ENCODE results near the gene JAKMIP1.
"Not testable (repeated sequence)": the region's sequence is repeated elsewhere in the genome, so short reads cannot be mapped to it uniquely, and the experiment has no call there.

The JAKMIP1 gene

DNA sequence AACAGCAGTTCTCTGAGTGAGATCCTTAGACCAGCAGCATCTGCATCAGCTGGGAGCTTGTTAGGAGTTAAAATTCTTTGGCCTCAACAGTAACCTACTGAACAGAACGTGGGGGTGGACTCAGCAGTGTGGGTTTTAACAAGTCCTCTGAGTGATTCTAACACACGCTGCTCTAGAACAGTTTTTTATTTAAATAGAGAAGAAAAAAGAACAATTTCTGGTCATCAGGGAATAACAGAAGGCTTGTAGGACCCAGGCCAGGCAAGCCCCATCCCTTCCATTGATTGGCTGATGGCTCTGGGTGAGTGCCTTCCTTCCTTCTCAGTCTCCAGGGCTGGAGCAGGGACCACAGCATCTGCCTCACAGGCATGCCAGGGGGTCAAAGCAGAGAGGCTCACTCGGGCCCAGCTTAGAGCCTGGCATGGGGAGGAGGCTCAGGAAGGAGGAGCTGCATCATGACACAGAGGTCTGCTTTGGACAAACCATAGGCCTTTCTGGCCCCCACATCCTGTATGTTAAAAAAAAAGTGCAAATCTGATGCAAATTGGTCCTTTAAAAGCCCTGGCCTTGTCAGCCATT lies 56.7 kb downstream of the JAKMIP1 start:
- no peak for DNase-seq (ENCODE audit: low read depth)

DNA sequence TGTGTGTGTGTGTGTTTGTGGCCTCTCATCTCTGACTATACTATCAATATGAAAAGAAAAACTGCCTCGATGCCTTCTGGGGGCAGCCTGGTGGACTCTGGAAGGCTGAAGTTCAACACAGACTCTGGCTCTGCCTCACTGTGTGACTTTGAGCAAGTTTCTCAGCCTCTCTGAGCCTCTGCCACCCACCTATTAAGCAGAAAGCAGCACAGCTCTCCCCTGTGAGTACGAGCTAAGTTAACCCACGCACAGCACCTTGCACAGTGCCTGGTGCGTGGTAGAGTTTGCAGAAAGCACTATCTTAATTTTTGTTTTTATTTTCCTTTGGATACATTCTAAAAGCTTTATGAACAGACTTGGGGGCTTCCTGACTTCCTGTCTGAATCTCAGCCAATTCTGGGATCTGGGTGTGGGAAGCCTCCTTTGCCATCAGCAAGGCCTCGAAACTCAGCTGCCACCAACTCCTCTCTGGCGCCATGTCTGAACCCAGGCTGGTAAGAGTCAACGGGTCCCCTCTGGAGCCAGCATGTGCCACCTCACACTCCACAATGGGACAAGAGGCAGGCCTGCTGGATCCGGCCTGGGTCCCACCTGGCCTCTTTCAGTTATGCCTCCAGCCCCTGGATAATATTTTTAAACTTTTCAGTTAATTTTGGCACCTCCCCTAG lies 57.3 kb downstream of the JAKMIP1 start:
- DNase-seq (ENCODE audit: low read depth) = no peak

DNA sequence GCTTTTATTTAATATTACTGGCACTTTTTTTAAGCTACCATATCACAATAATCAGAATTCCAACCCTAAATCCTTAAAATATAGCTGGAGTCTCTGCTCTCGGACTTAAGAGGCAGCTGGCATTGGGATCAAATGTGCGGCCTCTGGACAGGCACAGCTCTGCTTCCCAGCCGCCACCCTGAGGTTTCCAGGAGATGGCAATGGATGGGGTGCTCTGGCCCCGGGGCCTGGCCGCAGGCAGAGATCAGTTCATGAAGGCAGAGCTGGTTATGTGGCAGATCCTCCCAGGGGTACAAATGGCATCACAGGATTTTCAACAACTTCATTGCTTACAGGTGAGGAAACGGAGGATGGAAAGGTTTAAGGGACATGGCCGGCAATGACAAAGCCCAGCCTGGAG lies 57.8 kb downstream of the JAKMIP1 start:
- no peak for DNase-seq (ENCODE audit: low read depth)

DNA sequence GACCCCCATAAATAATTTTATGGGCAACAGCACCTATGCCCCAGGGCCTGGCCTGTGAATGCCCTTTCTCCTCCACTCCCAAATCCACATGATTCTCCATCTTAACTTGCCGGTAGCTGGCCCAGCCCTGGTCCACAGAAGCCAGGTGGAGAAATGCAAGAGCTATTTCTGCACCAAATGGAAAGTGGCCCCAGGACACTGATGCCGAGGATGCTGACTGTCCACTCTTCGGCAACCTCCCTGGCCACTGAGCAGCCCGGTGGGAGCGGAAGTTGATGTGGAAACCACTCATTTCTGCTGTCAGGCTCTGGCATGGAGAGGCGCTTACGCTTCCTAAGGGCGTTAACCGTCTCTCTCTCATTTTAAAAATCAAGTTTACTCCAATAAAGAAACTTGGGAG lies 58.8 kb downstream of the JAKMIP1 start:
- DNase-seq (ENCODE audit: low read depth) = no peak

DNA sequence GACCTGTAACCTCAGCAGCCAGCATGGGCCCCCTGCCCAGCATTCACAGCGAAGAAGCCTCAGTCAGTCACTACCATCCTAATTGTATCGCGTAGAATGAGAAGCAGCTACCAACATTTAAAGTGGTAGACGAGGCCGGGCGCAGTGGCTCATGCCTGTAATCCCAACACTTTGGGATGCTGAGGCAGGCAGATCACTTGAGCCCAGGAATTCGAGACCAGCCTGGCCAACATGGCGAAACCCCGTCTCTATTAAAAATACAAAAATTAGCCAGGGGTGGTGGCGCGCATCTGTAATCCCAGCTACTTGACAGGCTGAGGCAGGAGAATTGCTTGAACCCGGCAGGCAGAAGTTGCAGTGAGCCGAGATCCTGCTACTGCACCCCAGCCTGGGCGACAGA lies 59.3 kb downstream of the JAKMIP1 start:
- not testable (repeated sequence) for DNase-seq (ENCODE audit: low read depth)

DNA sequence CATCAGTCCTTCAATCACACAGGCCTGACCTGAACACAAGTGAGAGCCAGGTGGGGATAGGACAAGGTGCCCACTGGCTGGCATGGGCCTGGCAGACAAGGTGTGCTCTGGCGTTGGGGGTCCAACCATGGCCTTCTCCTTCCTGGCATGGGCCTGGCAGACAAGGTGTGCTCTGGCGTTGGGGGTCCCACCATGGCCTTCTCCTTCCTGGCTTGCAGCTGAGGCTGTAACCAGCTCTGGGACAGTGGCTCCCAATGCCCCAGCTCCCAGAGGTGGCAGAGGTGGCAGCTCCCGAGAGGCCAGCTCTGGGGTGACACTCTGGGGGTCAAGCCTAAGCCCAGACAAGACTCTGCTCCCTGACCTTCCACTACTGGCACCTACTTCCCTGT lies 62.6 kb downstream of the JAKMIP1 start:
- DNase-seq (ENCODE audit: low read depth) = no peak

DNA sequence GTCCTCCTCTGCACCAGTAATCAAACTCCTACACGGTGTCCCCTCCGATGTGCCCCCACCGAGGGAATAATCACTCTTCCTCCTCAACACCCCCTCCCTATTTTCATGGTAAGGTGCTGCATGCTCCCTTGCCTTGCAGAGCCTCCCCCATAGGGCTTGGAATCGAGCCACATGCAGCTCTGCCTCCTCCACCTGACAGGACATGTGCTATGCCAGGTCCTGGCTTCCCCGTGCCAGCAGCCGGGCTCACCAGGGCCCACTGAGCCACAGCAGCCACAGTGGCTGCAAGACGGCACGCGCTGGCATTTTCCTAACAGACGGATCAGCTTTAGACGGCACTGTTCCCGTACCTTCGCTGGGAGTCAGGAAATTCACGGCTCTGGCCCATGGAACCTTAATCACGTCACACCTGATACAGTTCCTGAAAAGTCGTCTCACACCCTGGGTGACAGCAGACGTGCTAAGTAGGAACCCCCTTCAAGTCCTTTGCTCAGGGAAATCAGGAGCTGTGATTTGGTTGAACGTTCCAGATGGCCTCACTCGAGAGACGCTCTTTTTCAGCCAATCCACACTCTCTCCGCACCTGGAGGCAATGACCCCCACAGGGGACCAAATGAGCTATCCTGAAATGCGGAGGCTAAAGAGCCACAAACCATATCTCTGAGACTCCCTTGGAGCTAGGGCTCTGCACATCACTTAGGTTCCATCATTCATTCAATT lies 63.2 kb downstream of the JAKMIP1 start:
- DNase-seq (ENCODE audit: low read depth) = no peak

DNA sequence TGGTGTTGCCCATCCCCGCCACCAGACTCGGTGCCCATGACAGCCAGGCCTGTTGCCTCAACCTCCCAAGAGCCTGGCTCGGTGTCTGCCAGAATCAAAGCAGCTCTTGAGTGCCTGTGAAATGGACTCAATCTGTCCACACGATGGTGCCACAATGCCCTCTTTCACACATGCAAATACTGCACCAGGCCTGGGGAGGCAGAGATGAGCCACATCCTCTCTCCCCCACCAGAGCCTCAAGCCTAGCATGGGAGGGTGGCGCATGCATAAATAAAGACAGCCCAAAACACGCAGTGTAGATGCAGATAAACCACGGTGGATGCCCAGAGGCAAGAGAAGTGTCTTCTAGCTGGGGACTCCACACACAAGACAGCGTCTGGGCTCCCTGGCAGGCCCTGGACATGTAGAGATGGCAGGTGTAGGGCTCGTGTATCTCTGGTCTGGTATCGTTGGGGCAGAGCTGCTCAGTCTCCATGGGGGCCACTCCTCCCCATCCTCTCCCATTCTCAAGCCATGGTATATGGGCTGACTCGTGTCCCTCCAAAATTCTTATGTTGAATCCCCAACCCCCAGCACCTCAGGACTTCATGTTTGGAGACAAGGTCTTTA lies 65.6 kb downstream of the JAKMIP1 start:
- DNase-seq (ENCODE audit: low read depth) = no peak

DNA sequence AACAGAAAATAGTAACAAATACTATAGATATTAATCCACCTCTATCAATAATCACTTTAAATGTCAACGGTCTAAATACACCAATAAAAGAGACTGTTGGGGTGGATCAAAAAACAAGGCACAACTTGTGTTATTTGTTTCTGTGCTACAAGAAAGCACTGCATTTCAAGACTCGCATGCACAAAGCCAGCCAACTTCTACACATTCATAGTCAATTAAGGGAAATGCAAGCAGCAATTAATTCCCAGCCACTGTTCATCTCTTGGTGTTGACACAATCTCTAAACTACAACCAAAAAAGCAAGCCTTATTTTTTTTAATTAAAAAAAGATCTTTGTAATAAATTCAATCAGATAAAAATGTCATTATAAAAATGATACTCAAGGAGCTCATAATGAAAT lies 67.6 kb downstream of the JAKMIP1 start:
- no peak for DNase-seq (ENCODE audit: low read depth)

DNA sequence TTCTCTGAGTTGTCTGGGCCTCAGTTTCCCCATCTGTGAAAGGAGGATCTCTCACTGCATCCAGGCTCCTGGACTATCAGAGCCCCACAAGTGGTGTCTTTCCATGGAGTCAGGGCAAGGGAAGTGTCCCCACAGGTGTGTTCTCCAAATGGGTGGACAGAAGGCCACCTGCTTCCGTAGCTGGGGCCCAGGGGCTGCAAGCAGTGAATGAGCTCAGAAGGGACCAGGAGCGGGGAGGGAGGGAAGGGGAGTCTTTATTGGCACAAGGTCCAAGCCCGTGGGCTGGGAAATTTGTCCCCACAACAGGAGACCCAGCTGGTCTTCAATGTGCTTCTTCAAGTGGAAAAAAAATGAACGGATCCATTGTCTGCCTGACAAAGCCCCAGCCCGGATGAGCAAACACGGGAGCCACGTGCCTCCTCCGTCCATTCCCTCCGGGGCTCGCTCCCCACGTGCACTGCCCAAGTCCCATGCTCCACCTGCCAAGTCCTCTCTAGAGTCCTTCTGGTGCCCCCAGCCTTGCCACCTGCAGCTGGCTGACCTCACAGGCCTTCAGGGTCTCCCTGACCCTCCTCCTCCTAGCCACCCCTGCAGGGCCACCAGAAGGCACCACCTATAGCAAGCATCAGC lies 72.0 kb downstream of the JAKMIP1 start:
- DNase-seq (ENCODE audit: low read depth) = no peak

DNA sequence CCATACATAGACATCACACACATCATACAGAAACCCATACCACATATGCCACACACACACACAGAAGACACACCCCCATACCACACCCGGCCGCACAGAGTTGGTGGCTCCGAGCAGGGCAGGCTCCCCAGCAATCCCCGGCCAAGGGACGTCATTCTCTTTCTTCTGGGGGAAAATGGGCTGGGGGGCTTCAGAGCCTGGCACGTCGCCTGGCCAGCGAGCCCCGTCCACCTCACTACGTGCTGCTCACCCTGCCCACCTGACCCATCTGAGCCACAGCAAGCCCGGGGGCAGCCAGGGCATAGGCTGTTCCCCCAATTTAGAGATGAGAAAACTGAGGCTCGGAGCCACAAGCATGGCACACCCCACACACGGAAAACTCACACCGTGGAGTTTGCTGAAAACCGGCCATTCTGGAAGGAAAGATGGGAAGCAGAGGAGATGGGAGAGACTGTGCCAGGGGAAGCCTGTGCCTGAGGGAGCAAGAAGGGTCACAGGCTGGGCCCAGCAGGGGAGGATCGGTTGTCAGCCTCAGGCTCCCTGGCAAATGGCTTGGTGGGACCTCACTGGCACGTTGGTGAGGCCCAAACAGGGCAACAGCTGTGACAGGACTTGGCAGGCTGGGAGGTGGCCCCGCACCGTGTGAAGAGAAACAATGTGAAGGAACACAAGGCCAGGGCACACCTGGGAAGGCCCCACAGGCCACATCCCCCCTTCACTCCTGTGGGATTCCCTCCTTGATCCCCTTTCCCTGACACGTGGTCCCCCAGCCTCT lies 73.2 kb downstream of the JAKMIP1 start:
- no peak for DNase-seq (ENCODE audit: low read depth)

DNA sequence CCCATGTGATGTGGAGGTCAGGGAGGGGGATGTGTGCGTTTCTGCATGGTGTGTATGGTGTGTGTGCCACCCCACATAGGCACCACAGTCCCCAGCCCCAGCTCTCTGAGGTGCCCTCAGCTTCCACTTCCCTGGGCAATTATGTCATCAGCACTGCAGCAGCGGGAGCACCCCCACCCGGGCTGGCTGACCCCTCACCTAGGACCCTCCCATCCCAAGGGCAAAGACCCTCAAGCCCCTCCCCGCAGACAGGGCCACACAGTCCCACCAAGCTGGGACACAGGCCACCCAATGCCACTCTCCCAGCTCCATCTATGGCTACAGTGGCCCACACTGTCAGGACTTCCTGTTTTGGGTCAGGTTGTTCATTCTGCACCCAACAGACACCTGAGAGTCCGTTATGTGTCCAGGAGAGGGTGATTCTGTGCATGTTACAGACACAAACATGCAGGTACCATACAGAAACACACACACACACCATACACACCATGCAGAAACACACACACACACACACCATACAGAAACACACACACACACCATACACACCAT lies 75.2 kb downstream of the JAKMIP1 start:
- no peak for DNase-seq (ENCODE audit: low read depth)

DNA sequence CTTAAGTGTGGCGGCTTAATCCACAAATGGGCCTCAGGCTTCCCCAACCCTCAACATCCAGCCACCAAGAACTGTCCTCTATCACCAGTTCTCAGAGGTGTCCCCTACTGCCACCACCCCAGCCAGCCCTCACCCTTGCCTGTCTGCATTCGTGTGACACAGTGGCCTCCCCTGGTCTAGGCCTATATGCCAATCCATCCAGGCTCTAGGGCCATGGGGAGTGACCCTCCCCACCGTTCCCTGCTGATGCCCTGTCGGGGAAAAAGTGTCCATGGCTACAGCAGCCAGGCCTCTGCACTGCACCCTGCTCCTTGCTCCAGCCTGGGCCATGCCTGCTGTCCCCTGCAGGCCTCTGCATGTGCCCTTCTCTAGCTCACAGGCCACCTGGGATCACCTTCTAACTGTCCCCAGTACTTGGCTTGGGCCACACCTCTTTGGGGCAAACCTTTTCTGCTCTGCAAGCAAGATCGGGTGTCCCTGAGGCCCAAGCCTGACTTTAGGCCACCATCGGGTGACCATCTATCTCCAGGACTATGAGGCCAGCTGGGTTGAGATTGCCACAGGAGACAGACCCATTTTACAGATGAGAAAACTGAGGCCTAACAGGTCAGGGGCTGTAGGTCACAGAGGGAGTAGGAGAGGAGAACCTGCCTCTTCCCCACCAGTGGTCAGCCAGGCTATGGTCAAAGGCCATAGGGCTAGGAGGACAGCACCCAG lies 75.8 kb downstream of the JAKMIP1 start:
- no peak for DNase-seq (ENCODE audit: low read depth)

DNA sequence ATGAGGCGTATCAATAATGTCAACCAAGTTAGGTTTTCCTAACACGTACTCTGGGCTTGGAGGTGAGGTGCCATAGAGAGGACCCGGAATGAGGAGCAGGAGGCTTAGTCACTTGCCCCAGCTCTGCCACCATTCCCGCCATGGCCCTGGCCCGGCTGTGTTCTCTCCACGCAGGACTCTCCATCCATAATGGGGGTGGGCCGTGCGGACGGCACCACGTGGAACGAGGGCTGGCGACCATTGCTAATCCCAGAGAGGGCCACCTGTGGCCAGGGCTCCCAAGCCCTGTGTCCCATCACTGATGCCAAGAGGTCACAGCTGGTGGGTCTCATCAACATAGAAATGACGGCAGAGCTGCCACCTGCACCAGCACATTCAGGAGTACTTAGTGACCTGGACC lies 76.4 kb downstream of the JAKMIP1 start:
- DNase-seq (ENCODE audit: low read depth) = no peak

DNA sequence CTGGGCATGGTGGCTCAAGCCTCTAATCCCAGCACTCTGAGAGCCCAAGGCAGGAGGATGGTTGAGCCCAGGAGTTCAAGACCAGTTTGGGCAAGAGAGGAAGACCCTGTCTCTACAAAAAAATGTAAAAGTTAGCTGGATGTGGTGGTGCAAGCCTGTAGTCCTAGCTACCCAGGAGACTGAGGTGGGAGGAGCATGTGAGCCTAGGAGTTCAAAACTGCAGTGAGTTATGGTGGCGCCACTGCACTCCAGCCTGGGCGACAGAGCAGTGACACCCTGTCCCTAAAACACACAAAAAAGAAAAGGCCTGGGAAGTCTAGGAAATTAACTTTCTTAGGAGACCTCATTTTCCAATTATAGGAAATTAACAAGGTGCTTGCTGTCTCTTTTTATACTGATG lies 76.8 kb downstream of the JAKMIP1 start:
- no peak for DNase-seq (ENCODE audit: low read depth)

DNA sequence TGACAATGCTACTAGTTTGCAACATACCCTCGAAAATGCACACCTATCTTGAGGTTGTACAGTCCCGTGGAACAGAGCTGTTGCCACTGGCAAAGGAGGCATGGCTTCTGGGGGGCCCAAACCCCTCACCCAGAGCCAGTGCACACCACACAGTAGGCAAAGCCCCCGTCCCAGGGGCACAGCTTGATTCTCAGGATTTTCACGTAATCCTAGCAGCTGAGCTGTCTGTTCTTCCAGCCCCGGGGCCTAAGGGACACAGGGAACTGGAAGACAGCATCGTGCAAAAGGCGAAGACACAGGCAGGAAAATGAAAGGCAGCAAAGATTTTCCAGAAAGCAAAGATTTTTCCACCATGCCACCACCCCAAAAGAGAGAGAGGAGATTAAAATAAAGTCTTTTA lies 77.2 kb downstream of the JAKMIP1 start:
- no peak for DNase-seq (ENCODE audit: low read depth)

DNA sequence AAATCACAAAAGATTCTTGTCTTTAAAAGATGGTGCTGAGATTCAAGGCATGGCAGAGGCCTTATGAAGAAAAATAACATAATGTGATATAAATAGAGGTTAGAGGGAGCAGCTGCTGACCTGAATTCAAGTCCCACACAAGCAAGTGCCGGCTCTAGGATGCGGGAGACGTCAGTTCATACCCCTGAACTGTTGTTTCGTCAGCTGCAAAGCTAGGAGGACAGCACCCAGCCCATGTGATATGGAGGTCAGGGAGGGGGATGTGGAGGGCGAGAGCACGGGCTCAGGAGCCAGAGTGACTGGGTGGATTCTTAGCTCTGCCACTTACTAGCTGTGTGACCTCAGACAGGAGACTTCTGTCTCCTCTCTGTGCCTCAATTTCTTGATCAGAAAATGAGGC lies 77.9 kb downstream of the JAKMIP1 start:
- no peak for DNase-seq (ENCODE audit: low read depth)

DNA sequence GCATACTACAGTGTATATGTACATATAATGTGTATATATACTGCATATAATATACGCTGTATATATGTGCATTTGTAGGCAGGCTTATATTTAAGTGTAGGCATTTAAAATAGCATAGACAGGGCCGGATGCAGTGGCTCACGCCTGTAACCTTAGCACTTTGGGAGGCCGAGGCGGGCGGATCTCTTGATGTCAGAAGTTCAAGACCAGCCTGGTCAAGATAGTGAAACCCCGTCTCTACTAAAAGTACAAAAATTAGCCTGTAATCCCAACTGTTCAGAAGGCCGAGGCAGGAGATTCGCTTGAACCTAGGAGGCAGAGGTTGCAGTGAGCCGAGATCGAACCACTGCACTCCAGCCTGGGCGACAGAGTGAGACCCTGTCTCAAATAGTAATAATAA lies 78.4 kb downstream of the JAKMIP1 start:
- no peak for DNase-seq (ENCODE audit: low read depth)

DNA sequence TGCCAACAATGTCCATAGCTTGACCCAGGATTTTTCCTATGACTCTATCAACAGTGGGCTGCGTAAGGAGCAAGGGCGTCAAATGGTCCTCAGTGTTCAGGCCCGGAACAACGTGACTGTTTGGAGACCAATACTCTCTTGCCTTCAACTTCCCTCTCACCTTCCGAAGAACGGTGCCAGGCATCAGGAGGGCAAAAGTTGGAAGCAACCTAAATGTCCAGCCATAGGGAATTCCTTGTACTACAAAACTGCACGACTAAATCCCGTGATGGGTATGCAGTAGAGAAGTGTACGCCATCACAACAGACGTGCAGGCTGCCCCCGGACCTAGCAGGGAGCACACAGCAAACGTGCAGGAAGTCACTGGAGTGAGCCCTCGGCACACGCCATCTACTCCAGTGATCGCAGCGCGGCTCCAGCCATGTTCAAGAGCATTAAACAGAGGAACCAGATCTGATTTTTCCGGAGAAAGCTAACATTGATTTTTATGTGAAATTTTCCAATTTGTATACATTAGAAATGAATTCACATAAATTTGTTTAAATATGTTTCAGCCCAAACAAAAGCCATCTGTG lies 79.0 kb downstream of the JAKMIP1 start:
- DNase-seq (ENCODE audit: low read depth) = no peak

DNA sequence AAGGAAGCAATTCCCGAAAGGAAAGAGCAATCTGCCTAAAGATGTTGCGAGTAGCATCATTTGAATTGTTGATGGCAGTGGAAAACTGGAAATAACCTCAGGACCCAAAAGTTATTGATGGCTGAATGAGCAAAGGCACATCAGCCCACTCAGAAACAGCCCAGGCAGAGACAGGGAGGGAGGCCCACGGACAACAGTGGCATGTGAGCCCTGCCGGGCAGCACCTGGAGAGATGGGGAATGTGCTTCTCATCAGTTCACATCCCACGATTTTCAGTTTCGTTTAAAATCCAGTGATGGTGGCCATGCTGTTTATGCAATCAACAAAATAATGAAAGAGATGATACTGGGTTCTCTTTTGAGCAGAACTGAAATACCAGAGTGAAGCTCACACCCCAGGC lies 80.0 kb downstream of the JAKMIP1 start:
- no peak for DNase-seq (ENCODE audit: low read depth)

All from stimulated activated CD8-positive, alpha-beta memory T cell treated with anti-CD3 and anti-CD28 coated beads, Interleukin-7, amount 100 ng/mL, for 24 hours (primary cell).